Measurements from ENCODE around the gene SLC2A5.

The SLC2A5 gene

DNA sequence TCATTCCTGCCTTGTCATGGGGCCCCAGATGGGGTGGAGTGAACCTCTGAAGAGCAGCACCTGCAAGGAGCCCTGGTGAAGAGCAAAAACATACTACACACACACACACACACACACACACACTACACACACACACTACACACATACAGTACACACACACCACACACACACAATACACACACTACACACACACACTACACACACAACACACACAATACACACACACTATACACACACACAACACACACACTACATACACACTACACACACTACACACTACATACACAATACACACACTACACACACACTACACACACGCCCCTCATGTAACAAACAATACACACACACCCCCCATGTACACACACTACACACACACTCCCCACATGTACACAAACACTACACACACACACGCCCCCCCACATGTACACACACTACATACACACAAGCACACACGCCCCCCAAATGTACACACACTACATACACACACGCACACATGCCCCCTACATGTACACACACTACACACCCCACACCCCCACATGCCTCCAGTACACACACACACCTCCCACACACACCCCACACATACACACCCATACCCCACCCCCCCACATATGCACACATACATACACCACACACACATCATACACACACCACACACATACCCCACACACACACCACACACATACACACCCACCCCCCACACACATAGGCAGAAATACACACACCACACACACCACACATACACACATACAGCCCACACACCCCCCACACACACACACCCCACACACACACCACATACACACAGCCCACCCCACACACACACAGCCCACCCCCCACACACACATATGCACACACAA is 9.3 kb downstream of the SLC2A5 start:
- no peak for TF ChIP-seq FOXP2 (optimal IDR thresholded peaks at IDR 0.05; ENCODE audit: borderline replicate concordance, extremely low read depth, extremely low read length, insufficient read depth)
- TF ChIP-seq POLR2AphosphoS5 (IDR thresholded peaks at IDR 0.05; ENCODE audit: low read depth, low read length) = no peak
- TF ChIP-seq TAF1 (IDR thresholded peaks at IDR 0.05; ENCODE audit: borderline replicate concordance, insufficient read depth, low read length) = no peak

DNA sequence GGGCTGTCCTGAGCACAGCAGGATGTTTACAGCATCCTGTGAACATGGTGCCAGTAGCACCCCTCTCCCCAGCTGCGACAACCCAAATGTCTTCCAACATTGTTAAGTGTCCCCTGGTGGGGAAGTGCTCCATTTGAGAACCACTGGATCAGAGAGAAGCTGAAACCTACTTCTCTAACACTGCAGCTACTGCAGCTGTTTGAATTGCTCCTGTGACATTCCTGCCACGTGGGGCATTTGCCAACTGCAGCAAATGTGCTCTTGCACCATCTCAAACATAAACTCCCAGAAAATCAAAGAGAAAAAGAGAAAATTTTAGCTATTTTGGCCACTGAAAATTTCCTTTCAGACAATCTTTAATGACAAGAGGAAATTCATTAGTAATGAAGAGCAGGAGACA is 11.0 kb downstream of the SLC2A5 start:
- TF ChIP-seq FOXP2 (optimal IDR thresholded peaks at IDR 0.05; ENCODE audit: borderline replicate concordance, extremely low read depth, extremely low read length, insufficient read depth) = no peak
- TF ChIP-seq POLR2AphosphoS5 (IDR thresholded peaks at IDR 0.05; ENCODE audit: low read depth, low read length) = no peak
- no peak for TF ChIP-seq SIN3A (IDR thresholded peaks at IDR 0.05; ENCODE audit: borderline replicate concordance, insufficient read depth, low read length)
- TF ChIP-seq, protein P1, sequence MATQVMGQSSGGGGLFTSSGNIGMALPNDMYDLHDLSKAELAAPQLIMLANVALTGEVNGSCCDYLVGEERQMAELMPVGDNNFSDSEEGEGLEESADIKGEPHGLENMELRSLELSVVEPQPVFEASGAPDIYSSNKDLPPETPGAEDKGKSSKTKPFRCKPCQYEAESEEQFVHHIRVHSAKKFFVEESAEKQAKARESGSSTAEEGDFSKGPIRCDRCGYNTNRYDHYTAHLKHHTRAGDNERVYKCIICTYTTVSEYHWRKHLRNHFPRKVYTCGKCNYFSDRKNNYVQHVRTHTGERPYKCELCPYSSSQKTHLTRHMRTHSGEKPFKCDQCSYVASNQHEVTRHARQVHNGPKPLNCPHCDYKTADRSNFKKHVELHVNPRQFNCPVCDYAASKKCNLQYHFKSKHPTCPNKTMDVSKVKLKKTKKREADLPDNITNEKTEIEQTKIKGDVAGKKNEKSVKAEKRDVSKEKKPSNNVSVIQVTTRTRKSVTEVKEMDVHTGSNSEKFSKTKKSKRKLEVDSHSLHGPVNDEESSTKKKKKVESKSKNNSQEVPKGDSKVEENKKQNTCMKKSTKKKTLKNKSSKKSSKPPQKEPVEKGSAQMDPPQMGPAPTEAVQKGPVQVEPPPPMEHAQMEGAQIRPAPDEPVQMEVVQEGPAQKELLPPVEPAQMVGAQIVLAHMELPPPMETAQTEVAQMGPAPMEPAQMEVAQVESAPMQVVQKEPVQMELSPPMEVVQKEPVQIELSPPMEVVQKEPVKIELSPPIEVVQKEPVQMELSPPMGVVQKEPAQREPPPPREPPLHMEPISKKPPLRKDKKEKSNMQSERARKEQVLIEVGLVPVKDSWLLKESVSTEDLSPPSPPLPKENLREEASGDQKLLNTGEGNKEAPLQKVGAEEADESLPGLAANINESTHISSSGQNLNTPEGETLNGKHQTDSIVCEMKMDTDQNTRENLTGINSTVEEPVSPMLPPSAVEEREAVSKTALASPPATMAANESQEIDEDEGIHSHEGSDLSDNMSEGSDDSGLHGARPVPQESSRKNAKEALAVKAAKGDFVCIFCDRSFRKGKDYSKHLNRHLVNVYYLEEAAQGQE (IDR thresholded peaks at IDR 0.05; ENCODE audit: insufficient read depth in 1 of 2, low read depth in 2 of 2, low read length in 2 of 2) = no peak
- TF ChIP-seq TAF1 (IDR thresholded peaks at IDR 0.05; ENCODE audit: borderline replicate concordance, insufficient read depth, low read length) = no peak

DNA sequence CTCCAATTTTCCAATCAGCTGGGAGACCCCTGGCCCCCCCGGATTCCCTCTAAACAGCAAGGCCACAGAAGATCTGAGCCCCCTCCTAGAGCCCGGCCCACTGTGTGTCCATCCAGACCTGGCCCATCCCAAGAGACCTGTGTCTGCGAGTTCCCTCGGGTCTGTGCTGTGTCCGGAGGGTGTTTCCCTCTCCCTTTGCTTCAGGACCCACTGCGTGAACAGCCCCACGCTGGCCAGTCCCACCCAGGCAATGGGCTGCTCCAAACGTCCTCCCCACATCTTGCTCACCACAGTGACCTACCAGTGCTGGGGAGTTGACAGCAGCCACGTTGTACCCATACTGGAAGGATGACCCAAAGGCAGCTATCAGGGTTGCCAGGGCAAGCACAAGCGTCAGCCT is 11.6 kb downstream of the SLC2A5 start:
- TF ChIP-seq SIN3A (IDR thresholded peaks at IDR 0.05; ENCODE audit: borderline replicate concordance, insufficient read depth, low read length) (no peak), POLR2AphosphoS5 (IDR thresholded peaks at IDR 0.05; ENCODE audit: low read depth, low read length) (no peak), FOXP2 (optimal IDR thresholded peaks at IDR 0.05; ENCODE audit: borderline replicate concordance, extremely low read depth, extremely low read length, insufficient read depth) (no peak), TAF1 (IDR thresholded peaks at IDR 0.05; ENCODE audit: borderline replicate concordance, insufficient read depth, low read length) (no peak)
- TF ChIP-seq, protein P1 (IDR thresholded peaks at IDR 0.05; ENCODE audit: insufficient read depth in 1 of 2, low read depth in 2 of 2, low read length in 2 of 2) = no peak

DNA sequence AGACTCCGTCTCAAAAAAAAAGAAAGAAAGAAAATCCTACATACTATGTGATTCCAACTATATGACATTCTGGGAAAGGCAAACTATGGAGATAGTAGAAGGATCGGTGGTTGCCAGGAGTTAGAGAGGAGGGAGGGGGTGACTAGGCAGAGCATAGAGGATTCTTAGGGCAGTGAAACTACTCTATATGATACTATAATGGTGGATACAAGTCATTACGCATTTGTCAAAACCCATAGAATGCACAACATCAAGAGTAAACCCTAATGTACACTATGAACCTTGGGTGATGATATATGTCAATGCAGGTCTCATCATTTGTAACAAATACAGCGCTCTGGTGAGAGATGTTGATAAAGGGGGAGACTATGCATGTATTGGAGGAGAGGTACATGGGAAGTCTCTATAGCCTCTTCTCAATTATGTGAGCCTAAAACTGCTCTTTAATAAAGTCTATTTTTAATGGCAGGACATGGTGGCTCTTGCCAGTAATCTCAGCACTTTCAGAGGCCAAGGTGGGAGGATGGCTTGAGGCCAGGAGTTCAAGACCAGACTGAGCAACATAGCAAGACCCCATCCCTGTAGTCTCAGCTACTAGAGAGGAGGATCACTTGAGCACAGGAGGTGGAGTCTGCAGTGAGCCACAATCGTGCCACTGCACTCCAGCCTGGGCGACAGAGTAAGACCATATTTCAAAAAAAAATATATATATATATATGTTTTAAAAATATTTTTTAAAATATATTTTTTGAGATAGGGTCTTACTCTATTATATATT is 17.0 kb downstream of the SLC2A5 start:
- TF ChIP-seq FOXP2 (optimal IDR thresholded peaks at IDR 0.05; ENCODE audit: borderline replicate concordance, extremely low read depth, extremely low read length, insufficient read depth) (no peak), SIN3A (IDR thresholded peaks at IDR 0.05; ENCODE audit: borderline replicate concordance, insufficient read depth, low read length) (no peak), POLR2AphosphoS5 (IDR thresholded peaks at IDR 0.05; ENCODE audit: low read depth, low read length) (no peak), TAF1 (IDR thresholded peaks at IDR 0.05; ENCODE audit: borderline replicate concordance, insufficient read depth, low read length) (no peak)
- TF ChIP-seq, protein P1 (IDR thresholded peaks at IDR 0.05; ENCODE audit: insufficient read depth in 1 of 2, low read depth in 2 of 2, low read length in 2 of 2) = no peak

DNA sequence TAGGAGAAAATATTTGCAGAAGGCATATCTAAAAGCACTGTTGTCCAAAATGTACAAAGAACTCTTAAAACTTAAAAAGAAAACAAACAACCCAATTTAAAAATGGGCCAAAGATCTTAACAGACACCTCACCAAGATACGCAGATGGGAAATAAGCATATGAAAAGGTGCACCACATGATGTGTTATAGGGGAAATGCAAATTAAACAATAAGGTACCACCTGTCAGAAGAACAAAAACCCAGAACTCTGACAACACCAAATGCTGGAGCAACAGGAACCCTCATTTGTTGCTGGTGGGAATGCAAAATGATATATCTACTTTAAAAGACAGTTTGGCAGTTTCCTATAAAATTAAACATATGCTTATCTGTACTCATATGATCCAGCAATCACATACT is 18.1 kb downstream of the SLC2A5 start:
- TF ChIP-seq, protein P1 (IDR thresholded peaks at IDR 0.05; ENCODE audit: insufficient read depth in 1 of 2, low read depth in 2 of 2, low read length in 2 of 2) = no peak
- TF ChIP-seq POLR2AphosphoS5 (IDR thresholded peaks at IDR 0.05; ENCODE audit: low read depth, low read length) = no peak
- no peak for TF ChIP-seq SIN3A (IDR thresholded peaks at IDR 0.05; ENCODE audit: borderline replicate concordance, insufficient read depth, low read length)
- no peak for TF ChIP-seq TAF1 (IDR thresholded peaks at IDR 0.05; ENCODE audit: borderline replicate concordance, insufficient read depth, low read length)
- TF ChIP-seq FOXP2 (optimal IDR thresholded peaks at IDR 0.05; ENCODE audit: borderline replicate concordance, extremely low read depth, extremely low read length, insufficient read depth) = no peak

All from PFSK-1 (cell line).